Measurements from ENCODE around the gene PACSIN2.
A peak's percentile ranks its signal among the peaks of the same experiment; 100 is the strongest.

PACSIN2 gene

GRCh38 chr22:42878561-42879305 lies 136.2 kb downstream of the PACSIN2 start:
- DNase-seq: no peak

GRCh38 chr22:42877597-42878340 lies 137.2 kb downstream of the PACSIN2 start:
- DNase-seq: no peak

DNA sequence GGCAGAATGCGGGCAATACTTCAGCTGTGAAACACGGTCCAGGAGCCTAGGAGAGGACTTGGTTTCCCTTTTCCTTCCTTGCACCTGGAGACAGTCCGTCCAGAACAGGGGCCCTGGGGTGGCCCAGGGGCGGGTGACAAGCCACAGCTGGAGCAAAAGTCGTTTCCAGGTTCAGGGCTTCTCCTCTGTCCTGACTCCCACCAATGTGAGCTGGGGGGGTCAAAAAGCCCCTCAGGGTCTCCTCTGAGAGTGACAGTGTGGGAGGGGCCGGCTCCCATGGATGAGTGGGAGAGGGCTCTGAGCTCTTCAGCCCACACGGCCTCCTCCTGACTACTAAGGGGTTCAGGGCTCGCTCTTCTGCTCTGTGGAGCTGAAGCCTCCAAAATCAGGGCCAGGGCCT lies 137.8 kb downstream of the PACSIN2 start:
- DNase-seq: no peak

DNA sequence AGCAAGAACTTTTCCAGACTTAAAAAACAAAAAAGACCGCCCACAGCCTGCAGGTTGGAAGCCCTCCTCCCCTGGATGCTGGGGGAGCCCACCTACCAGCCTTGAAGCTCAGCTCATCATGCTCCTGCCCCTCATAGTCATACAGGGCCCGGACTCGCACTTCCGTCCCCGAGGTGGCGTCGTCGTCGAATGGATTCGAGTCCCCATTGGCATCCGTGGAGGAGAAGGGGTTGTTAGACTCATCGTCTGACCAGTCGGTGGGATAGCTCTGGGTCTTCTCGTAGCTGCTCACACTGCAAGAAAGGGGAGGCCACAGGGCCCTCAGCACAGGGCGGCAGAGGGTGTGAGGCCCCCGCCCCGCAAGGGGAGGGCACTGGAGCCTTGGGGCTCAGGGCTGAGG lies 138.9 kb downstream of the PACSIN2 start:
- DNase-seq: no peak

DNA sequence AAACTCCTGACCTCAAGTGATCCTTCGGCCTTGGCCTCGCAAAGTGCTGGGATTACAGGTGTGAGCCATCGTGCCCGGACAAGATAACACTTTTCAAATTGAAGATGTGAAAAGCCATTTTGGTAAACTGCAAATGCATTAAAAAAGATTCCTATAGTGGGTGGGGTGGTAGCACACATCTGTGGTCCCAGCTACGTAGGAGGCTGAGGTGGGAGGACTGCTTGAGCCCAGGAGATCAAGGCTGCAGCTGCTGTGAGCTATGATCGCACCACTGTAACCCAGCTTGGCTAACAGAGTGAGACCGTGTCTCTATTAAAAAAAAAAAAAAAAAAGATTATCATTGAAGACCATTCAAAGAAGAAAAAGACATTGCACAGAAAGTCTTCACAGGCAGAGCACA lies 140.9 kb downstream of the PACSIN2 start:
- no peak for DNase-seq

DNA sequence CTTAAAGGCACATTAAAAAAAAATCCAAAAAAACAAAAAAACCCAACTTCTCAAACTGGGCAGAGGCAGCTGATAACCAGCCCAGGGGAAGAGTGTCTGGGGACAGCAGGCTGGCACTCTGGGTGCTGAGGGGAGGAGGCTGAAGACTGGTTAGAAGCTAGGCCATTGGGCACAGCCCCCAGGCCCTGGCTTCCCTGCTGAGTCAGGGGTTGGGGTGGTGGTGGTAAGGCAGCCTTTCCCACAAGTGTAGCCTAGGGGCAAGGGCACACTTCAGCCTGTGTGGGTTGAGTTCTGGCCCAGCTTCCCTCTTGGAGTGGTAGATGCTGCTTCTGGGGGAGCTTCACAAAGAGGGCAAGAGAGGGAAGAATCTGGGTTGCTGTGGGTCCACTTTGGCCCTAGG lies 141.6 kb downstream of the PACSIN2 start:
- no peak for DNase-seq

DNA sequence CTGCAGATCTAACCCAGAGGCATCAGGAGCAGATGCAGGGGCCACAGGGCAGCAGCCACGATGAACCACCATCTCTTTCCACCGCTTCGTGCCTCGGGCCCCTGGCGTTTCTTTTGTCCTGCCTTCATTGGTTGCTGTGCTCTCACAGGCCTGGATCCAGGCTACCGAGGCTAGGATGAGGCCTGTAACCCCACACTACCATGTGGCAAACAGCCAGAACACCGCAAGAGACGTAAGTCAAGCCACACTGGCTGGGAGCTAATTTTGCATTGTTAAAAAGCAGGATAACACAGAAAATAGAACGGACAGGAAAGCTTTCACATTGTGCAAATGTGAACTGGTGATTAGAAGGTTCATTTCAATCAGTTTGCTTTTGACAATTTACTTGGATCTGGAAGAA lies 142.1 kb downstream of the PACSIN2 start:
- no peak for DNase-seq

- DNase-seq: no peak
Measured at GRCh38 chr22:42871146-42872050, 143.6 kb downstream of the PACSIN2 start.

- no peak for DNase-seq
Measured at GRCh38 chr22:42869888-42870480, 145.0 kb downstream of the PACSIN2 start.

DNA sequence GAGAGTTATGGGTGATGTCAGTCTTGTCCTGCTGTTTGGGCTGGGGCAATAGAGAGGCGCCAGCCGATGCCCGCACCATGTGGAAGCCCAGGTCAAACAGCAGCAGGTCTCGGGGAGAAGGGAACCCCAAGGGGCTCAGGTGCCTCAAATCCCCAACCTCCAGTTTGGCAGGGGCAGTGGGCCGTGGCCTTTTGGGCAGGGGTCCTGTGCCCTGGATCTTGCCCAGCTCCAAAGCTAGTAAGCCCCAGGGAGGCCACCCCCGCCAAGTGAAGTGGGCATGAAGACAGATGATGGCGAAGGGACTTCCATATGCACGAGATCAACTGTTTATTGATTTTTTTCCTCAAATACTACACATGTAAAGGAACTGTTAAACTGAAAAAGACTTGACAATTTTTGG lies 145.5 kb downstream of the PACSIN2 start:
- no peak for DNase-seq

DNA sequence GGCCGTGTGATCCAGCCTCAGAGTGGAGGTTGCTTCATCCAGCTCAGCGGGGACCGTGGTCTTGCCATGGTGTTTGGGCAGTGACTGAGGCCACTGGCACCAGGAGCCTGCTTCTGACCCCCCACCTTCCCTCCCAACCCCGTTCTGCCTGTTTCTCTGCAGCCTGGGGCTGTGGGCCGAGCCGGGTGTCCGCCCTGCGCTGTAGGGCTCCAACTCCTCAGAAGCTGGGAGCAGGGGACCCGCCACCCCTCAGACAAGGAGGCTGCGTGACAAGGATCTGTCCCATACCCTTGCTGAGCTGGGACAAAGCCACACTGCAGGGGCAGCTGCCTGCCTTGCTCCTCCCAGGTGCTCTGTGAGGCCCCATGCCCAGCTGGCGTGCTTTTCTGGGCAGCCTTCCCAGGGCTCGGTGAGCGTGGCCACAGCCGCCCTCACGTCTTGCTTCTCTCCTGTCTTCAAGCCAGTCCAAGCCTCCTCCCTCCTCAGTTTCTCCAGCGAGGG lies 146.1 kb downstream of the PACSIN2 start:
- DNase-seq: peak; percentile 27

DNA sequence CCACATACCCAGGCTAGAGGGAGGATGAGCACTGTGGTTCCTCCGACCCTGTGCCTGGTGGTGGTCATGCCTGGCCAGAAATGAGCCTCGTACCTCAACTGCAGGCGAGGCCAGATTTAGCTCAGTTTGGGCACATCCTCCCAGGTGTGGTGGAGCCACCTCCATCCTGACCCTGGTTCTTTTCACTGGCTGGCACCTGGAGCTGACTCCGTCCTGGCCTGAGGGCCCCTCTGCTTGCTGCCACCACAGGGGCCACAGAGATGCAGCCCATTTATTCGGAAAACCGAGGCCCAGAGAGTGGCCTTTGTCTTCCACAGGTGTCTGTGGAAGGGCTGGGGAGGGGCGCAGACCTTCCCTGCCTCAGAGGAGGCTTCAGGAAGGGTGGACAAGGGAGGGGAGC lies 148.8 kb downstream of the PACSIN2 start:
- DNase-seq: no peak

DNA sequence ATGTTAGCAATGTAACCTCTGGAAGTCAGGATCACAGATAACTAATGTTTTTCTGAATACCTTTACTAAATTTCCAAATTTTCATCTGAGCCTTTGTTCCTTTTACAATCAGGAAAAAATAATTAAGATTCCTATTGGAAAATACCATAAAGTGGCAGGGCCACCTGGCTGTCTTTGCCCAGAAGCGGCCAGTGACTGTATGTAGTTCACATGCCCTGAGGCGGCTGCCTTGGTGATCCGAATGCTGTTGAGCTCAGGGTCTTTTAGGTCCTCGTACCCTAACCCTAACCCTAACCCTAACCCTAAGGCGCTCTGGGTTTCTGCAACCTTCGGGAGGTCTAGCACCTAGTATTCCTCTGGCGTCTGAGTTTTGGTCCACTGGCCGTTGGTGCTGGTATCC lies 149.4 kb downstream of the PACSIN2 start:
- DNase-seq: no peak

DNA sequence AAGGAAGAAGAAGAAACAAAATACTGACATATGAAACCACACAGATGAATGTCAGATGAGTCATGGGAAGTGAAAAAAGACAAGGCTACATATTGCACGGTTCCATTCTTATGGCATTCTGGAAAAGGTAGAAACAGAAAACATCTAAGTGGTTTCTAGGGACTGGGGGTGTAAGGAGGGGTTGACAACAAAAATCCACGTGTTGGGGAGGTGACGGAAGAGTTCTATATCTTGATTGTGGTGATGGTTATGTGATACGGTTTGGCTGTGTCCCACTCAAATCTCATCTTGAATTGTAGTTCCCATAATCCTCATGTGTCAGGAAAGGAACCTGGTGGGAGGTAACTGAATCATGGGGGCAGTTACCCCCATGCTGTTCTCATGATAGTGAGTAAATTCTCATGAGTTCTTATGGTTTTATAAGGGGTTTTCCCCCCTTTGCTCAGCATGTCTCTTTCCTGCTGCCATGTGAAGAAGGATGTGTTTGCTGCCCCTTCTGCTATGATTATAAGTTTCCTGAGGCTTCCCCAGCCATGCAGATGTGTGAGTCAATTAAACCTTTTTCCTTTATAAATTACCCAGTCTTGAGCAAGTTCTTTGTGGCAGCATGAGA lies 151.5 kb downstream of the PACSIN2 start:
- no peak for DNase-seq

DNA sequence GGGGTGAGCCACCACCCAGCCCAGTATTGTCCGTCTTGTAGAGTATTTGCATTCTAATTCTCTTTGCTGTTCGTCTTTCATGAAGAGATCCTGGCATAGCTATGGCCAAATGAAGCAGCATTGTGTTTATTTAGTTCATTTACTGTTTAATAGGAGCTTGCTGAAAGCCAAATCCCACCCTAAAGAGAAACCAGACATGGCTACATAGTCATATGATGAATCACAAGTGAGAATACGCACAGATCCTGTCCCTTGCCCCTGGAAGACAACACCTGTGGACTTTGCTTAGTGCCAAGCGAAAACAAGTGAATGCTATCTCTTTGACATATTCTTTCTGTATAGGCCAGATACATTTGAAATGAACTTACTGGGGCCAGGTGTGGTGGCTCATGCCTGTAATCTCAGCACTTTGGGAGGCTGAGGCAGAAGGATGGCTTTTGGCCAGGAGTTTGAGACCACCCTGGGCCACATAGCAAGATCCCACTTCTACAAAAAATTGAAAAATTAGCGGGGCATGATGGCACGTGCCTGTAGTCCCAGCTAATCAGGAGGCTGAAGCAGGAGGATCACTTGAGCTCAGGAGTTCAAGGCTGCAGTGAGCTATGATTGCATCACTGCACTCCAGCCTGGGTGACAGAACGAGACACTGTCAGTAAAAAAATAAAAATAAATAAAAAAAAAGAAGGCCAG lies 152.8 kb downstream of the PACSIN2 start:
- no peak for DNase-seq

GRCh38 chr22:42860968-42861367 lies 154.0 kb downstream of the PACSIN2 start:
- DNase-seq: peak; percentile 56

DNA sequence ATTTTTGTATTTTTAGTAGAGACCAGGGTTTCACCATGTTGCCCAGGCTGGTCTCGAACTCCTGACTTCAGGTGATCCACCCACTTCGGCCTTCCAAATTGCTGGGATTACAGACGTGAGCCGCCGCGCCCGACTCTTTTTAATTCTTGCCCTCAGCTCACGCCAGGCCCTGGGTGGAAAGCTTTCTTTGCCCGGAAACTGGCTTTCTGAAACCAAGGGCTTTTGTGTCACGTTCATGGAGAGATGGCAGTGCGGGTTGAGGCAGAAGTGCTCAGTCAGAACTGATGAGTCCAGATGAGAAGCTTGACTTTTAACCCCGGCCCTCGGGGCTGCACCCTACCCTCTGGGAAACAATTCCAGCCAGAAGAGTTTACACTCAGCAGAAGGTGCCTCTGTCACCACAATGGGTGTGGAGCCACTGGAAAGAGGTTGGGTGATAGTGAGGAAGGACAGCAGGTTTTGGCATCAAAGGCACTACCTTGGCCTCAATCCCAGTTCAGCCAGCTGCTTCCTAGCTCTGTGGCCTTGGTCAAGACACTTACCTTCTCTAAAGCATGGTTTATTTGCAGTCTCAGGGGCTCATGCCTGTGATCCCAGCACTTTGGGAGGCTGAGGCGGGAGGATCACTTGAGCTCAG lies 157.0 kb downstream of the PACSIN2 start:
- DNase-seq: no peak

GRCh38 chr22:42856865-42857704 lies 157.9 kb downstream of the PACSIN2 start, which contains the start of gene ARFGAP3:
TSS of gene ARFGAP3 (minus strand) at chr22:42857273. CDS start at chr22:42857182, 91 bp downstream.
- DNase-seq: peak; percentile 68

GRCh38 chr22:42856179-42856864 lies 158.6 kb downstream of the PACSIN2 start:
- no peak for DNase-seq

DNA sequence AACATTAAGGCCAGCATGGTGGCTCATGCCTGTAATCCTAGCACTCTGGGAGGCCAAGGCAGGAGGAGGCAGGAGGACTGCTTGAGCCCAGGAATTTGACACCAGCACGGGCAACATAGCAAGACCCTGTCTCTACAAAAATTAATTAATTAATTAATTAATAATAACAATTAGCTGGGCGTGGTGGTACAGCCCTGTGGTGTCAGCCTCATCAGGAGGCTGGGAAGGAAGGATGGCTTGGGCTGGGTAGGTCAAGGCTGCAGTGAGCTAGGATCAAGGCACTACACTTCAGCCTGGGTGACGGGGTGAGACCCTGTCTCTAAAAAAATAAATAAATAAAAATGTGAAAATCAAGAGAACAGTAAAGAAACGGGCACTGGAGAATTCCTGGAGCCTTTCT lies 159.2 kb downstream of the PACSIN2 start:
- DNase-seq: no peak
